Common myeloid progenitor, CD34-positive (primary cell): ENCODE results near the gene UXT.

Experiments used
- CTCF ChIA-PET: fragments of 350-600 bp; sonication (Branson Sonifier 250); formaldehyde crosslinking; loops from one replicate; lab custom pipeline; 2021; ENCODE audit warnings: antibody characterized with exemption; lab: Charles Lee
- POLR2A ChIA-PET: fragments of 350-600 bp; sonication (Branson Sonifier 250); formaldehyde crosslinking; loops from one replicate; lab custom pipeline; 2021; ENCODE audit warnings: antibody characterized with exemption; lab: Charles Lee
- DNase-seq, 3 donors: peaks; one replicate each; pipeline versions ENCODE4 v3.0.0 to v3.0.0-alpha.2; 2013
- H3K27ac ChIP-seq, 2 experiments: 1 replicate in 1 of 2; 2 replicates in 1 of 2; pipeline ENCODE4 v1.7.0; 2013; ENCODE audit warnings: inconsistent platforms in 2 of 2, low read length in 2 of 2, mild to moderate bottlenecking in 2 of 2, low read depth in 1 of 2, moderate library complexity in 1 of 2; ENCODE audit not compliant: severe bottlenecking in 2 of 2, insufficient read depth in 1 of 2, poor library complexity in 1 of 2
- H3K27me3 ChIP-seq, 5 experiments: replicated peaks in 2 of 5; 1 replicate in 3 of 5; 2 replicates in 2 of 5; pipeline versions ENCODE4 v1.6.1 to v1.7.0; 2013; ENCODE audit warnings: low read length in 4 of 5, mild to moderate bottlenecking in 2 of 5, moderate library complexity in 2 of 5, inconsistent platforms in 1 of 5; ENCODE audit not compliant: insufficient read depth in 5 of 5, control insufficient read depth in 4 of 5
- H3K36me3 ChIP-seq, 4 experiments: 1 replicate in 2 of 4; 2 replicates in 2 of 4; pipeline versions ENCODE4 v1.6.1 to v1.7.0; 2013; ENCODE audit warnings: low read length in 3 of 4, control low read depth in 1 of 4, mild to moderate bottlenecking in 1 of 4; ENCODE audit not compliant: control insufficient read depth in 4 of 4, insufficient read depth in 4 of 4
- H3K4me1 ChIP-seq, 4 experiments: 1 replicate in 3 of 4; 2 replicates in 1 of 4; pipeline versions ENCODE4 v1.6.1 to v1.7.1; 2013; ENCODE audit warnings: low read length in 3 of 4, mild to moderate bottlenecking in 3 of 4, control low read depth in 1 of 4, inconsistent platforms in 1 of 4, moderate library complexity in 1 of 4; ENCODE audit not compliant: control insufficient read depth in 4 of 4, insufficient read depth in 4 of 4; ENCODE audit errors: control extremely low read depth in 1 of 4
- H3K4me3 ChIP-seq, 7 experiments: 1 replicate in 4 of 7; 2 replicates in 3 of 7; pipeline versions ENCODE4 v1.5.1 to v1.7.0; 2013; ENCODE audit warnings: mild to moderate bottlenecking in 7 of 7, low read length in 6 of 7, moderate library complexity in 6 of 7, inconsistent platforms in 2 of 7, low read depth in 2 of 7, control low read depth in 1 of 7; ENCODE audit not compliant: insufficient read depth in 4 of 7, control insufficient read depth in 1 of 7; ENCODE audit errors: extremely low read depth in 1 of 7
- H3K9me3 ChIP-seq, 5 experiments: 1 replicate in 4 of 5; 2 replicates in 1 of 5; pipeline versions ENCODE4 v1.6.1 to v1.7.1; 2013; ENCODE audit warnings: low read length in 4 of 5, mild to moderate bottlenecking in 2 of 5, inconsistent platforms in 1 of 5, low read depth in 1 of 5, moderate library complexity in 1 of 5; ENCODE audit not compliant: control insufficient read depth in 4 of 5, insufficient read depth in 2 of 5; ENCODE audit errors: control extremely low read depth in 1 of 5
- WGBS: methylation state at CpG from one replicate; pipeline ENCODE4 v1.1.5; 2013; ENCODE audit not compliant: insufficient coverage; 5-methylcytosine and 5-hydroxymethylcytosine counted together

Gene UXT

DNA sequence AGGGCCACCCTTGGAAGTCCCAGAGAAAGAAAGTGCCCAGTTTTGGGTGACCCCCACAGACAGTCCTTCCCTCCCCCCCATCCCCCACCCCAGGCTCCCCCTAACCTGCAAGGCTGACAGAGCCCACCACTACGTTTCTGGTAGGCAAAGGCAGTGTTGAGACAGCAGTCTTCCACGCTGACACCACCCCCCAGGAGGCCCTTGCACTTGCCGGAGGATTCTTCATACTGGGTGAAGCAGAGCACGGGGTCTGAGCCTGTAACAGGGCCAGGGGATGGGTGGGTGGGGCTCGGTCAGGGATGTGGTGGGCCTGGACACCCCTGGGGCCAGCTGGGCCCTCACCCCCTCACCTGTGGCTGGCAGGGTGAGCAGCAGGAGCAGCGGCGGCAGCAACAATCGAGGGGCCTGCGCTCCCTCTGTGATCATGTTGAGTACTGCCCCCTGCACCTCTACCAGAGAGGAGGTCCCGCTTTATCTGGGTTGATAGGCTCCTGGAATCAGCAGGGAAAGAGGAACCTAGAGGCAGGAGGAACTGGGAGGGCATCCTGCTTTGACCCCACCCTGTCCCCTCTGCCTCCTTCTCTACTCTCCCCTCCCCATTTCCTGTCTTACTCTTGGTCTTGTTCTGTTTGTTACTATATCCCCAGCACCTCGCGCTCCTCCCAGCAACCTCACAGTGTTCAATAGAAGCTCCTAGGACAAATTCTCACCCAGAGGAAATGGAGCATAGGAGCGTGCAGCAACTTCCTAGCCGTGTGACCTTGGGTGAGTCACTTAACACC lies 29.4 kb downstream of the UXT start, which contains the start of gene CFP:
TSS of gene CFP (minus strand) at position 512 of the 782 bp plus-strand sequence. CDS start at position 426, 86 bp downstream.
- H3K27me3 ChIP-seq: peaks cover 0 to 3% (median 0%) of the 10 kb centered on the region in 5 experiments
- peaks cover 0 to 34% (median 23%) of the 10 kb centered on the region in 4 experiments for H3K4me1 ChIP-seq
- H3K36me3 ChIP-seq: peaks cover 0 to 7% (median under 1%) of the 10 kb centered on the region in 4 experiments
- H3K9me3 ChIP-seq: no peaks in the 10 kb centered on the region
- peak in 2 of 3 donors; percentile 29 to 32 for DNase-seq
- CTCF ChIA-PET: interaction anchor here (0.9 to 2.4 kb wide), 11 partner anchors 10 to 134 kb away, joined by 3 to 9 read pairs (median 5); partner anchors contain the start of gene ARAF
- peak within 1 kb of the TSS in 1 of 2 experiments; percentile 1 for H3K27ac ChIP-seq
- WGBS: 40% methylated on average over 12 of the region's 14 CpGs
- H3K4me3 ChIP-seq: peak within 1 kb of the TSS in 6 of 7 experiments; percentile 24 to 55 (median 50)
- POLR2A ChIA-PET: interaction anchor here (1.1 kb wide), 1 partner anchor 10 kb away, joined by 3 read pairs; the partner anchor contains the start of gene SYN1

DNA sequence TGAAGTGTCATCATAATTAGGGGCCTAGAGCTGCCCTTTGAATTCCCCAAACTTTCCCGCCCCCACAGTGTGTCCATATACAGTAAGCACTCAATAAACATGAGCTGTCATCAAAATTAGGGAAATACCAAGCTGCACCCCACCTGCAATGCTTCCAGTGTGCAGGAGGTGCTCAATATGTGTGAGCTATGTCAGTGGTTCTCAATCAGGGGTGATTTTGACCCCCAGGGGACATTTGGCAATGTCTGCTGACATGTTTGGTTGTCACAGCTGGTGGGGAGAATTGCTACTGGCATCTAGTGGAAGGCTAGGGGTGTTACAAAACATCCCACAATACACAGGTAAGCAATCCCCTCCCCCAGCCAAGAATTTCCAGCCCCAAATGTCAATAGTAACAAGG lies 30.0 kb downstream of the UXT start:
- ChIA-PET POLR2A (interaction anchor here (0.7 to 1.1 kb wide), 2 partner anchors 9 to 55 kb away, joined by 3 read pairs; partner anchors contain the start of gene SYN1), CTCF (interaction anchor here (0.6 to 2.4 kb wide), 11 partner anchors 8 to 134 kb away, joined by 3 to 9 read pairs (median 4); partner anchors contain the start of genes ARAF and TIMP1)
- H3K9me3 ChIP-seq: no peaks in the 10 kb centered on the region
- H3K27me3 ChIP-seq: peaks cover 0 to 3% (median 0%) of the 10 kb centered on the region in 5 experiments
- peaks cover 0 to 1% (median under 1%) of the 10 kb centered on the region in 4 experiments for H3K36me3 ChIP-seq
- peaks cover 0 to 37% (median 25%) of the 10 kb centered on the region in 4 experiments for H3K4me1 ChIP-seq
- WGBS: no CpG with 5 or more reads among the region's 1 CpG
- H3K27ac ChIP-seq: no peak overlapping the region
- DNase-seq: peak in 2 of 3 donors; percentile 45 to 58
- peak overlapping the region in 2 of 7 experiments; percentile 3 to 52 for H3K4me3 ChIP-seq

DNA sequence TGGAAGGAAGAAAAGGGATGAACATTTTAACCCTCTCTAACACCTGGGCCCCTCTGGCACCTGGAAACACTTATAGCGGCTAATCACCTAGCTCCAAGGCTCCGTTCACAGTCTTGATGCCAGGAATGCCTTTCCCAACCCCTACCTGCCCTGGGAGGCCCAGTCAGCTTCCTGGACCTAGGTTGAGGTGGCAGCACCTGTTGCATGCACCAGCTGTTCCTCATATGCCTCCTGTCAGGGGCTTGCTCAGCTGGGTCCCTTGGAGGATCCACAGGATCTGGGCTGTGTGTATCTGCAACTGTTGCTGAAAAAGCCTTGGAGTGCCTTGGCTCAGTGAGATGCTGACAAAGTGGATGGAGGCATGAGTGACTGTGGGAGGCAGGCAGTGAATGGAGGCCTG lies 33.6 kb downstream of the UXT start:
- Histone ChIP-seq H3K27me3 (peaks cover 0 to 3% (median 0%) of the 10 kb centered on the region in 5 experiments), H3K4me3 (no peak overlapping the region), H3K4me1 (peaks cover 0 to 30% (median 21%) of the 10 kb centered on the region in 4 experiments), H3K36me3 (no peaks in the 10 kb centered on the region), H3K9me3 (no peaks in the 10 kb centered on the region), H3K27ac (no peak overlapping the region)
- ChIA-PET POLR2A (no interaction called here), CTCF (interaction anchor here (1.2 to 2.0 kb wide), 5 partner anchors 14 to 62 kb away, joined by 3 to 5 read pairs (median 4); no protein-coding TSS in a partner anchor)
- no peak for DNase-seq
- WGBS: 94% methylated on average over 2 of the region's 2 CpGs

DNA sequence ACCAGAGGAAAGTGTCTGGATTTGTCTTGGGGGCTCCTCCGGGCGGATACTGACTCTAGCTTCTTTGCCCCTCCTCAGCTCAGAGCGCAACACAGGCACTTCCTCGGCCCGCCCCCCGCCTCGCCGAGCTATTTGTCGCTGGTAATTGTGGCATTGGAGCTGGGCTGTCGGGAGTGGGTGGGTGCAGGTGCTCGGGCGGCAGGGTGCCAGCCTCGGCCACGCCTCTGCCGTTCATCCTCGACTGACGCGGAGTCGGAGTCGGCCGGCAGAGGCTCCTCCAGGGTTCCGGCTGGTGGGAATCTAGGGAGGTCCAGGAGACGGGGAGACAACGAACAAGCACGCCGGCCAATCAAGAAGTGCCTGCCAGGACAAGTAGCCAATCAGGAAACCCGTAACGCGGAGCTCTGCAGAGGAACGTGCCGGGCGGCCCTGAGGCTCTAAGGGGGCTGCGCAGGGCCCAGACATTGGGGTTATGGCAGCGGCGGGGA lies 35.4 kb downstream of the UXT start:
- CTCF ChIA-PET: interaction anchor here (0.6 to 1.1 kb wide), 3 partner anchors 14 to 41 kb away, joined by 3 to 6 read pairs (median 3); no protein-coding TSS in a partner anchor
- peaks cover 0 to 3% (median 0%) of the 10 kb centered on the region in 5 experiments for H3K9me3 ChIP-seq
- peak; percentile 63 to 82 (median 77) for DNase-seq
- H3K4me3 ChIP-seq: peak overlapping the region; percentile 40 to 69 (median 44)
- no peak overlapping the region for H3K27ac ChIP-seq
- 35% methylated on average over 33 of the region's 35 CpGs for WGBS
- POLR2A ChIA-PET: interaction anchor here (1.2 kb wide), 1 partner anchor 41 kb away, joined by 3 read pairs; the partner anchor contains the start of gene TIMP1
- H3K27me3 ChIP-seq: peaks cover 0 to 10% (median 0%) of the 10 kb centered on the region in 5 experiments
- H3K4me1 ChIP-seq: peaks cover 0 to 17% (median 7%) of the 10 kb centered on the region in 4 experiments
- H3K36me3 ChIP-seq: no peaks in the 10 kb centered on the region

DNA sequence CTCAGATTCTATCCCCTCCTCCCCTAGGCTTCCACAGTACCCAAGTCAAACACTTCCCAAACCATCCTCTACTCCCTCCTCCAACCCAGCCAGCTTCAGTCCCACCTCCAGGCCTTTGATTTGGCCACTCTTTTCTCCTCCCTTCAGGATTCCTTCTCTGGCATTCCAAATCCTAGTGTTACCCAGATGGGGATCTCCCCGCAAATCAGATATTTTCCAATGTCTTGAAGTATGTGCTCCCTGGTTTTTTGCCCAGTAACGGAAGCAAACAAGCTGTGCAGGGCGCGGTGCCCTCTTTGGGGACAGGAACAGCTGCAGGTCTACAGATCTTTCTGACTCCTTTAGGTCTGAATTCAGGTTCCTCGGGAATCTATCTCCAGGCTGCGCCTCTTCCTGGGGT lies 37.1 kb downstream of the UXT start:
- Histone ChIP-seq H3K9me3 (peaks cover 0 to 3% (median 0%) of the 10 kb centered on the region in 5 experiments), H3K27me3 (peaks cover 0 to 11% (median 2%) of the 10 kb centered on the region in 5 experiments), H3K36me3 (no peaks in the 10 kb centered on the region), H3K27ac (no peak overlapping the region), H3K4me3 (no peak overlapping the region), H3K4me1 (peaks cover 0 to 15% (median 6%) of the 10 kb centered on the region in 4 experiments)
- WGBS: 65% methylated on average over 4 of the region's 6 CpGs
- ChIA-PET POLR2A (no interaction called here), CTCF (no interaction called here)
- DNase-seq: no peak

DNA sequence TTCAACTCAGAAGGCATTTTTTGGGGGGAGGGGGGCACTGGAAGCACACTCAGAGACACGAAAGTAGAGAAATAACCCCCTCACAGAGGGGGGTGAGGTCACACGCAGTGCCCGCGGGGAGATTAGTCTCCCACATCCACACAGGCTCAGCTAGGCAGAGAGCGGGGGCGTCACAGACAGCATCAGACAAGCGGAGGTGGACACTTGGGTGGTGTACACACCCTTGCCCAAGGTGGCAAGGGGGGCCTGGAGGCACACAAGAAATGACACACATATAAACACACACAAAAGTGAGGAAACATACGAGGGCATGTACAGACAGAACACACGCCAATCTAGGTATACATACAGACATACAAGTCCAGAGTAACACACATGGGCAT lies 38.7 kb downstream of the UXT start:
- no peaks in the 10 kb centered on the region for H3K36me3 ChIP-seq
- peaks cover 0 to 3% (median 0%) of the 10 kb centered on the region in 5 experiments for H3K9me3 ChIP-seq
- CTCF ChIA-PET: no interaction called here
- H3K4me1 ChIP-seq: peaks cover 0 to 15% (median 6%) of the 10 kb centered on the region in 4 experiments
- no peak for DNase-seq
- 83% methylated on average over 1 of the region's 9 CpGs for WGBS
- peaks cover 0 to 11% (median 2%) of the 10 kb centered on the region in 5 experiments for H3K27me3 ChIP-seq
- no peak overlapping the region for H3K27ac ChIP-seq
- POLR2A ChIA-PET: interaction anchor here (1.4 kb wide), 1 partner anchor 9 kb away, joined by 3 read pairs; no protein-coding TSS in a partner anchor
- no peak overlapping the region for H3K4me3 ChIP-seq
